HG03442 (cell line): ENCODE data around the gene QDPR.
"Not testable (repeated sequence)": the region's sequence is repeated elsewhere in the genome, so short reads cannot be mapped to it uniquely, and the experiment has no call there.

Experiments
- ATAC-seq: cut with Tn5 transposase; IDR thresholded peaks from one replicate; pipeline ENCODE4 v1.9.1; 2021; ENCODE audit warnings: mild to moderate bottlenecking, moderate library complexity; ENCODE audit not compliant: unreplicated experiment

QDPR gene

DNA sequence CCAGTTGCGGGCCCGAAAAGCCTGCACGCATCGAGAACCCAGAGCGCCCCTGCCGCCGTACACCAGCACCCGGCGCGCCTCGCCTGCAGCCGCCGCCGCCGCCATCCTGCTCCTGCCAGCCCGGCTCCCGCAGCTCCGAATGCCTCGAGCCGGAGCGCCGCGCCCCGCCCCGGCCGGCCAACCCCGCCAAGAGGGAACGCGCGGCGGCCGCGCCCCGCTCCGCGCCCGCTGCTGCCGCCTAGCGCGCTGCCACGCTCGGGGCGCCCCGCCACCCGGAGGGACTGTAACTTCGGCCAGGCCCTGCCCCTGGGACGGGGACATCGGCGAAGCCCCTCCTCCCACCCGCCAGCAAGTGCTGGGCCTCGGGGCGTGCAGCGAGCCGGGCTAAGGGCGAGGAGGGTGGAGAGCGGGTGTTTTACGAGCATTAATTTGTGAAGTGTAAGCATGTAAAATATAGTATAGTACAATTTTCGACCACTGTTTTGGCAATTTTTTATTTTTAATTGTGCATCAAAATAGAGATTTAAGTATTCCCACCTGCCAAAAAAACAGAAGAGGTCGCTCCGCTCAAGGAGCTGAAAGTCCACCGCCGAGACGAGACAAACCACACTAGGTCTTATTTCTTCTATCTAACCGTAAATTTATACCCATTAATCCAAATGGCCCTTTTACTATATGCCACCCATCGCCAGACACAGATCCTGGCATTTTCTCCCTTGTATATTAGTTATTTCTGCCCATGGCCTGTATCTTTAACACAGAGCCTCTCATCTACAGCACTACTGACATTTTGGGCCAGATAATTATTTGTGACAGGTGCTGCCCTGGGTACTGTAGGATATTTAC, at the start of gene QDPR:
Gene QDPR, minus strand, starts transcription at position 141 of the 846 bp plus-strand sequence. Its CDS starts 36 bp downstream, at position 105.
- peak; percentile 94 for ATAC-seq

DNA sequence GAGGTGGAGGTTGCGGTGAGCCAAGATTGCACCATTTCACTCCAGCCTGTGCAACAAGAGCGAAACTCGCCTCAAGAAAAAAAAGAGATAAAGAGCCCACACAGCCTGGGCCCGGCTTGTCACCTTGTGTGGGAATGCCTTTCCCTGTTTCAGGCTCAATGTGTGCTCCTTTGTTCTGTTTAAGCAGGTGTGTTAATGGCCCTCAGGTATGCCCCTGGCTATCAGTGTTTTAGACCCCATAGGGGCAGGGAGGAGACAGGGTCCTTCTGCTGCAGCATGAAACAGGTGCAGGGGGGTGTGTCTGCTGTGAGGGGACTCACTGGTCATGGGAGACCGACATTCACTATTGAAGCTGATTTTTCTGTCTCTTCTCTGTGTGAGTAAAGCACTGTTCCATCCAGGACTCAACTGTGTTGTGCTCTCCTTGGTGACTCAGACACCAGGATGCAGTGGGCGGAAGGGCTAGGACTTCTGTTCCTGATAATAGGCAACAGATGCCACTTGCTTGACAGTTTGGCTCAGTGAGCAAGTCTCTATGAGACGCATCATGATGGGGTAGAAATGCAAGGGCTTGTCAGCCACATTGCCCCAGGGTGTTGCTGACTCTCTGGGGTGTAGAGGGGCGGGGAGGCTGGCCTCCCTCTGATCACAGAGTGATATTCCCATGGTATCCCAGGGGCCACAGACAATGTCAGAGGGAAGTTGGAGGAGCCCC, 49.5 kb upstream of the QDPR start:
- ATAC-seq, result no peak

DNA sequence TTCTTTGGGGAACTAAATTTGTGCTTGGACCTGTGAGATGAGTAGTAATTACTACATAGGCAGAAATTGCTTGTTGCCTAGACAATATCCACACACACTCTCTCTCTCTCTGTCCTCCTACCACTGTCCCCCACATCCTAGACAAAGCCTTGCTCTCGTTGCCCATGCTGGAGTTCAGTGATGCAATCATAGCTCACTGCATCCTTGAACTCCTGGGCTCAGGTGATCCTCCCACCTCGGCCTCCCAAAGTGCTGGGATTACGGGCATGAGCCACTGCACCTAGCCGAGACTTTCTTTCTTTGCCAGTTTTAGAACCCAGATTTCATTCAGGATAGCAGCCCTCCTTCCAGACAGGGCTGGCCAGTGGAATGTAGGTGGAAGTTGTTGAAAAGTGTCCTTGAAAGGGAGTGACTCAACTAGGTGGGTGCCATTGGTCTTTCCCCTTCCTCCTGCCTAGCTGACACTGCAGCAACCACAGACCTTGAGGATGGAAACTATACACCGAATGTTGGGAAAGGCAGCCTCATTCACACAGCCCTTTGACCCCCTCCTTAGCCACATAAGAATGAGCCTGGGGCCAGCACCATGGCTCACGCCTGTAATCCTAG, 48.3 kb upstream of the QDPR start:
- no peak for ATAC-seq

DNA sequence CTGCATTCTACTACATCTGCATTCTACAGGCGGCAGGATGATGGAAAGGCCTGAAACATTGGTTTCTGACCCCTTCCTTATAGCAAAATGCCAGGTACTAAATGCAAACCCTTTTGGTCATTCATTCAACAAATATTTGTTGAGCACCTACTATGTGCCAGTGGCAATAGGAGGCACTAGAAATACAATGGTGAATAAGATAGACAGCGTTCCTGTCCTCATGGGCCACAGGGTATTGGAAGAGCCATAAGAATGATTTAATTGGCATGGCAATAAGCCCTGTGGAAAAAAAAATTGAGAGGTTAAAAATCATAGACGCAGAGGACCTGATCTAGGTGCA, 47.8 kb upstream of the QDPR start:
- no peak for ATAC-seq

DNA sequence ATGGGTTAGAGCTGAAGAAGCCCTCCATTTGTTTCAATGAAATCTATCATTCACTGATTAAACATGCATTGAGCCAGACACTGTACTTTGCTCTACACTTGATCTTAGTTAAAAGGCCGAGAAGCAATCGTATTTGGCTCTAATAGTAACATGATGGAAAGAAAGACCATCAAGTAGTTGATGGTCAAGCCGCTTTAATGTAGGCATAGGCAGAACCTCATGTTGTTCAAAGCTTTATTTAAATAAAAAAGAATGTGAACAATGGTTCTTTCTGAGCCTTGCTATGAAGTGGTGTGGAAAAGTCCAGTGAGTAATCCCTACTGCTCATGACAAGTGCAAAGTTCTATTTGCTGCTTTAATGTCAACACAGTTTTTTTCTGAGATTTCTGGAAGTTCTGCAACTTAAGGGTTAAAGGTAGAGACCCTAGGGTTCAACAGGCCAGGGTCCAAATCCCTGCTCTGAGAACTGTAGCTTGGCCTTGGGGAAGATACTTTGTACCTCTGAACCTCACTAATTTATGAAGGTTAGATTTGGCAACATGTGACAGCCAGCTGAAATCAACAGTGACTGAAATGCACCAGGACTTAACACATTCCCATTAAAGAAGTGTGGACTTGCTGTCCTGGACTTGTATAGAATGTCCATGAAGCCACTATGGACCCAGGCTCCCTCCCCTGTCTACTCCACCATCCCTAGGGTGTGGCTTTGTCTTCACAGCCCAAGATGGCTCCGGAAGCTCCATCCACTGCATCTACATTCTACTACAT, 47.2 kb upstream of the QDPR start:
- ATAC-seq, result no peak

DNA sequence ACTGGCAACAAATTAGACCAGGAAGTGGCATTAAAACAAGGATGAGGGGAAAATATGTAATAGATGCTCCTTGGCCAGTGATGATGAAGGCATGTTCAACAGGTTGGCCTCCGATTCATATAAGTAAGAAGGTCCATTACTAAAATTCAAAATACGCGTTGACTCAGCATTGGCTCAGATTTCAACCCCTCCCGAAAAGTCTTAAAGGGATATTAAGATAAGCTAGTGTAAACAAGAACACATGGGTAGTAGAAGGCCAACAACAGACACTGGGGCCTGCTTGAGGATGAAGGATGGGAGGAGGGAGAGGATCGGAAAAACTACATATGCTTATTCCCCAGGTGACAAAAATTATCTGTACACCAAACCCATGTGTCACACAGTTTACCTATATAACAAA, 46.0 kb upstream of the QDPR start:
- no peak for ATAC-seq

DNA sequence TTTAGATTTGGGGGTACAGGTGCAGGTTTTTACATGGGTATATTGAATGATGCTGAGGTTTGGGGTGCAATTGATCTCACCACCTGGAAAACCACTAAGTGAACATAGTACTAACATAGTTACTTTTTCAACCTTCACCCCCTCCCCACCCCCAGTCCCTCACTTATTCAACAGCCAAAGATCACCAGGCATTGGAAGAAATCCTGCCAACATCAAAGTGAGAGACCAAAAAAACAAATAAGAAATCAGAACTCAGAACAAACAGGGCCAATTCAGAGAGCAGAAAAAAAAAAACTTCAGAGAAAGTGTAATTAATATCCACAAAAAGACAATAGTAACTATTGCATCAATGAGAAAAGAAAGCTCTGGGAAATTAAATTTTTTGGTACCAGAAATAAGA, 44.6 kb upstream of the QDPR start:
- ATAC-seq, result no peak

DNA sequence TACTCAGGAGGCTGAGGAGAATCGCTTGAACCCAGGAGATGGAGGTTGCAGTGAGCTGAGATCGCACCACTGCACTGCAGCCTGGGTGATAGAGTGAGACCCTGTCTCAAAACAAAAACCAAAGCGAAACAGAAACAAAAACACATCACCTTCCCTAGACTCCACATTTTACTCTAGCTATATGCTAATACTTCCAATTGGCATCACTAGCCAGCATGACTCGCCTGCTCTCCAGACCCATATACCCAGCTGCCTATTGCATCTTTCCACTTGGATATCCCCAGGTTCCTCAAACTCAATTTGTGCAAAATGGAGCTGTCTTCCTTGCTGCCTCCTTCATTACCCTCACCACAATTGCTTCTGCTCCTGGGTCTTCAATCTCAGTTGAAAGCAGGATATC, 42.7 kb upstream of the QDPR start:
- no peak for ATAC-seq

DNA sequence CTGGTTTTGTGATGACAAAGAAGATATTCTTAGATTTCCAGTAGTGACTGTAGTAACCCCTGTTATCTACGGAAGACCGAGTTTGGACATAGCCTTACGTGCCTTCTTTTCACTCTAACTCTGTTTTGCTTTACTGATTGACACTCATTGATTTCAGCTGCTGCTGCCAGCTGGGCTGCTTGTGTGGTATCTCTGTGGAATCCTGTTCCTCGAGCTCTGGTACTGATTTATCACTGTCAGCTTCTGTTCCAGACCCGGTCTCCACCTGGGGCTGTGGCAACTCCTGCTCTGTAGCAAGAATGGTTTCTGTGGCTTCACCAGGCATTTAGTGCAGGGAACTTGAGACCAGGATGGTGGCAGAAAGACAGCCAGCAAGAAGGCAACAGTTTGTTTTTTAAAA, 40.5 kb upstream of the QDPR start:
- ATAC-seq, result no peak

DNA sequence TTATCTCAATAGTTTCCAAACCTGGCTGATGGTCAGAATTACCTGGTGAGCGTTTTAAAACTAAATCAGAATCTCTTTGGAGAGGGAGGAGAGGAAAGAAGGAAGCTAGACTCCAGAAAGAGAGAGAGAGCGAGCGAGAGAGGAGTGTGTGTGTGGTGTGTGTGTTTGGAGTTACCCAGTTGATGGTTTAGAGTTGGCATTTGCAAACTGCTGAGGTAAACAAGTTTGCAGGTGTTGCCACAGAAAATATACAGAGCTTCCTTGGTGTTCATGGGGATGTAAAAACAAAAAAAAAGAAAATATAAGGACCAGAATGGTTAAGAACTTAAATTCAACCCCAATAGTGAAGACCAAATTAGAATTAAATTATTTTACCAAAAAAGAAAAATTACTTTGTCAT, 38.7 kb upstream of the QDPR start:
- no peak for ATAC-seq

DNA sequence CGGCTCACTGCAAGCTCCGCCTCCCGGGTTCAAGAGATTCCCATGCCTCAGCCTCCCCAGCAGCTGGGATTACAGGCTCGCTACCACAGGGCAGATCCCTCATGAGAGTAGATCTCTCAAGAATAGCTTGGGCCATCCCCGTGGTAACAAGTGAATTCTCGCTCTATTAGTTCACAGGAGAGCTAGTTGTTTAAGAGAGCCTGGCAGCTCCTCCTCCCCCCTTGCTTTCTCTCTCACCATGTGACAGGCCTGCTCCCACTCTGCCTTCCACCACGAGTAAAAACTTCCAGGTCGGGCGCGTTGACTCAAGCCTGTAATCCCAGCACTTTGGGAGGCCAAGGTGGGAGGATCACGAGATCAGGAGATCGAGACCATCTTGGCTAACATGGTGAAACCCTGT, 34.8 kb upstream of the QDPR start:
- no peak for ATAC-seq

DNA sequence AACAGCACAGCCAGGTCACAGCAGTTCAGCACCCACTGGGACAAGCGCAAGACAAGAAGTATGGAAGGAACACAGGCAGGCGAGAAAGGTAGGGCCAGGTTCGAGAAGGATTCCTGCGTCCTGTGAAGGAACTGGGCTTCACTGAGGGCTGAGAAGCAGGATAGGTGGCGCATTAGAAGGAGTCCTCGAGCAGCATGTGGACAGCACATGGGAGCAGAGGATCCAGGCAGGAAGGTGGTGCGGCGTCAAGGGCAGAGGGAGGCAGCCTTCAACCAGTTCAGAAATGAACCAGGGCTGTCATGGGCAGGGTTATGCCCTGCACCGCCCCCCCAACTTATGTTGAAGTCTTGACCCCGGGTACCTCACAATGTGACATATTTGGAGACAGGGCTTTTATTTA, 34.3 kb upstream of the QDPR start:
- ATAC-seq, result no peak

DNA sequence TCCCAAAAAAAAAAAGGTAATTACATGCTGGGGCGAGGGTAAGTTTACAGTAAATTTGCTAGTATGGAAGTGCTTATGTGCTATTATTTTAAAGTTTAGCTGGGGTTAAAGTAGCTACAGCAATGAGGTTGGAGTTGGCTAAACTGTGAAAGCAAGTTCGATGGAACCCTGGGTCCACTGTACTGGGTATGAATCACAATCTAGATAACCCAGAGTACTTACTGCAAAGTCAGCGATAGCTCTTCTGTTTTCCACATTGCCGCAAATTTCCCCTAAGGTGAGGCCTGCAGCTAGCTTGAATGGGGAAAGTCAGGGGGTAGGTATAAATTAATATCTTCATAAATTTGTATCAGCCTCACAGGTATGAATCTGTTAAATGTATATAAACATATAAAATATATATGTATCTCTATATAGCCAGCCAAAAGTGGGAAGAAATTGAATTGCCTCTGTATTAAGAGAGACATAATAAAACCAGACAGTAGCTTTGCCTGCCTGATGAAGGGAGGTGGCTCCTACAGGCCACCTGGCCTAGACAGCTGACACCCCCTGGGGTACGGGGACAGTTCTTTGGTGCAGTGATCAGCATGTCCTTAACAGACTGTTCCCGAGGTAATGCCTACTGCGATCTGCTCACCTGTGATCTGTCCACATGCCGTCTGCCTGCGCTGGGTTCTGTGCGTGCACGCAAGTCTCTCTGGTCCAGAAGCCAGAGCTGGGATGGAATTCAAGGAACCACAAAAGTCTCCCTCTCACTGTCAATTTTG, 33.7 kb upstream of the QDPR start:
- no peak for ATAC-seq

DNA sequence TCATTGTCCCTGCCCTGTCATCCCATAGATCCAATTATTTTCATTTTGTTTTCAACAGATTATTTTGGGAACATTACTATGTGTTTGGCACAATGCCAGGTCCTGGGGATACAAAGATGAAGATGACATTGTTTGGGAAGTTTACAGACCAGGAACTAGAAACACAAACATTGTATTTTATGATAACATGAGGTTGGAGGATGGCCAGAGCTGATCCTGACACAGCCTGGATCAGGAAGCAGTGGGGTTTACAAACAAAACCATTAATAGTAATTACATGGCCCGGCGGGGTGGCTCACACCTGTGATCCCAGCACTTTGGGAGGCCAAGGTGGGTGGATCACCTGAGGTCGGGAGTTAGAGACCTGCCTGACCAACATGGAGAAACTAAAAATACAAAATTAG, 32.9 kb upstream of the QDPR start:
- no peak for ATAC-seq

DNA sequence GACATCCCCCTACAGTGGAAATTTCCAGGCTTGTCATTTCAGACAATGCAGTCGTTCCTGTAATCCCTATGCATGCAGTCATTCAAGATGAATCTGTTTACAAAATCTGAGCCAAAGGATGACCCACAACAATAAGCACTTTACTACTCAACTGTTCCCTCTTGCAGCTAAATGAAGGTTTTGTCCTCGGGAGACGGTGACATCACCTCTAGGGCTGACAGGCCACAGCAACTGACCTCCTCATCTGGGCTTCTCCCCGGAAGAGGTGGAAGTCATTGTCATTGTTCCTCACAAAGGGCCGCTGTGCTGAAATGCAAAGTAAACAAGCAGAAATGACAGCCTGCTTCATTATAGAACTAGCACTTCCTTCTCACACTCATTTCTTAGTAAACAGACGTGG, 32.3 kb upstream of the QDPR start:
- no peak for ATAC-seq

DNA sequence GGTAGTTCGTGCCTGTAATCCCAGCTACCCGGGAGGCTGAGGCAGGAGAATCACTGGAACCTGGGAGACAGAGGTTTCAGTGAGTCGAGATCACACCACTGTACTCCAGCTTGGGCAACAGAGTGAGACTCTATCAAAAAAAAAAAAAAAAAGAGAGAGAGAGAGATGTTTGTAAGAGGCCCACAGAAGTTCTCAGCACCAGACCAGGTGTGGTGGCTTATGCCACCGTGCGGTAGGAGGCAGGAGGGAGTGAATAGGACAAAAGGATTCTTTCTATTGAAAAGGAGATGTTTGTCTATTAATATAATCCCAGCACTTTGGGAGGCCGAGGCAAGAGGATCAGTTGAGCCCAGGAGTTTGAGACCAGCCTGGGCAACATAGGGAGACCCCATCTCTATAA, 25.2 kb upstream of the QDPR start:
- ATAC-seq, result not testable (repeated sequence)

DNA sequence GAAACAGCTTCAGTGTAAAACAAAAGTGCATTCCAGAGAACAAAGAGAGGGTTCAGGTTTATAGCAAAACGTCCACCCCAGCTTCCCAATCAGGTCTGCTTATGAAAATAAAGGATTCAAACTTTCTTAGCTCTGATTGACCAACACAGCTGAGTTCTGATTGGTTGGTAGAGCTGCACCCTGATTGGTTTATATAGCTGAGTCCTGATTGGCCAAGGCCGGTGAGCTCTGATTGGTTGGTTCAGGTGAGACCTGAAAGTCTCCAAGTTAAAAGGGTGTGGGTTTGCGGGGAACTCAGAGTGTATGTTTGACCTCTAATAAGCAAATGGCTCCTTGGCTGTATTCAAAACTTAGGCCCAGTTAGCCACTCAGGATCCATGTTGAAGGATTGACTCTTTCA, 24.0 kb upstream of the QDPR start:
- peak; percentile 44 for ATAC-seq

DNA sequence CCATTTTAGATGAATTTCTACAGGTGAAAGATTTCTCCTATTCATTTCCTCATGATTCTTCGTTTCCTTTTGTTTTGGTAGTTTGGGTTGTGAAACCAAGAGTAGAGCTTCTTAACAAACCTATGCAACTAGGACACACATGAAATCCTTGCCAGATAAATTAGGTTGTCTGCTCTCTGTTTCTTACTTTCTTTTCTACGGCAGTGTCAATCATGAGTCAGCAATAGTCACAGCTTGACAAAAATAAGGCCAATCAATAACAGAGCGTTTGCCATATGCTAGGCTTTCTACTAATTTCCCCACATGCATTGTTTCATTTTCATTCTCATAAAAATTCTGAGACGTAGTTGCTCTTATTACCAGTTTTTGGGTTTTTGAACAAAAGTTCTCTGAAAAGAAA, 23.4 kb upstream of the QDPR start:
- ATAC-seq, result peak; percentile 52

DNA sequence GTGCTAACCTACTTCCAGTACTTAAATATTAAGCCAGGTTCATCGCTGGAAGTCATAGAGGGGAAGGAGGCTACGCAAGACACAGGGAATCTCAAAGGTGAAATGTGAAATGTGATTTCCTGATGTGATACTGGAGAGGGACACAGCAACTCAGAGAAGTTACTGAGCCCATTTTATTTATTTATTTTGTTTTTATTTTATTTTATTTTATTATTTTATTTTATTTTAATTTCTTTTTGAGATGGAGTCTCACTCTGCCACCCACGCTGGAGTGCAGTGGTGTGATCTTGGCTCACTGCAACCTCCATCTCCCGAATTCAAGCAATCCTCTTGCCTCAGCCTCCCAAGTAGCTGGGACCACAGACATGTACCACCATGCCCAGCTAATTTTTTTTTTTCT, 22.8 kb upstream of the QDPR start:
- ATAC-seq, result no peak

DNA sequence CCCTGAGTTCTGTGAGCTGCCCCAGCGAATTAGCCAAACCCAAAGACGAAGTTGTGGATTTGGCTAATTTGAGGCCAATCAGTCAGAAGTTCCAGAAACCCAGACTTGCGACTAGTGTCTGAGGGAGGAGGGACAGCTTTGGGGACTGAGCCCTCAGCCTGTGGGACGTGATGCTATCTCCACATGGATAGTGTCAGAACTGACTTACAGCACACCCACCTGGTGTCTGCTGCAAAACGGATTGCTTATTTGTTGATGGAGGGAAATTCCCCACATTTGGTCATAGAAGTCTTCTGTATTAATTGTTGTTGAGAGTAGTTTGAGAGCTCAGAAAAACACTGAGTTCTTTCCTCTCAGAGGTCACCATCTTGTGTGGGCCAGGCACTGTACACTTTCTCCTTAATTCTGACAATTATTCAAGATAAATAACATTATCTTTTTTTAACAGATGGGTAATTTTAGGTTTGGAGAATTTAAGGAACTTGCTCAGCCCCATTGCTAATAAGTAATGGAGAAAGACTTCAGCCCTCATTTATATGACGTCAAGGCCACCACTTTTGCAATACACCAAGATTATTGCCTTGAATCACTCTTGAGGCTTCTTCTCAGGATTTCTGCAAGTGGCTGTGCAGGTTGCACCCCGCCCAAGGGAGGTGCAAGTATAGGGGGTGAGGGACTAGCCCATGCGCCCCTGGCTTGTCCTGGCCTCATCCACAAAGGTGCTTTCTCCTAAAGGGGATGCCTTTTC, 19.8 kb upstream of the QDPR start:
- no peak for ATAC-seq
